Measurements from ENCODE around the gene FZD7. TPM values are rescaled to one million over a fixed set of nuclear protein-coding genes. Genes with fewer than 3 reads are reported as not detected.

FZD7 gene
- total and polyA plus RNA-seq, 11 donors: 1.7 to 42.0 (median 19.3) TPM

DNA sequence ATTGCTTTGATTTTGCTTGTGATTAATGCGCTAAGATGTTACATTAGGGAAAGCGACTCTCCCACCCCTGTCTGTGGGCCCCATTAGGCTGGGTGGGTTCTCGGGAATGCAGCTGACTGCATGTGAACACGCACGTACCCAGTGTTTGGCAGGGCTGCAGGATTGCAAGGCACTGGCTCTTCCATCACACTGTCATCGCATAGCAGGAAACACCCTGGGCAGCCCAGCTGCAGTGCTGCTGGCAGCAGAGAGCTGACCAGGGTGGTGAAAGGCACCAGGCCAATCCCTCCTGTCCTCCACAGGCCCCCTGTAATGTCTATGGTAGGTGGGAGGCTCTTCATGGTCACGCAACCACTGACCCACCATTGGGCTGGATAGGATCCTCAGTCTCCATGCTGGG is 34.4 kb upstream of the FZD7 start:
- 56 to 63% (median 58%) methylated on average over 7 of the region's 7 CpGs for WGBS, 4 donors
- Histone ChIP-seq H3K4me3 (no peak overlapping the region), H3K27me3 (no peaks in the 10 kb centered on the region), H3K9me3 (no peaks in the 10 kb centered on the region), H3K36me3 (no peaks in the 10 kb centered on the region), H3K27ac (no peak overlapping the region), H3K4me1 (peaks cover 0 to 11% (median 0%) of the 10 kb centered on the region in 12 donors)
- intact Hi-C loops (cut with DNase I): no loop called here
- peak; percentile 87 to 96 (median 94) for ATAC-seq
- TF ChIP-seq POLR2A (IDR thresholded peaks at IDR 0.05): no peak
- TF ChIP-seq, protein P1, sequence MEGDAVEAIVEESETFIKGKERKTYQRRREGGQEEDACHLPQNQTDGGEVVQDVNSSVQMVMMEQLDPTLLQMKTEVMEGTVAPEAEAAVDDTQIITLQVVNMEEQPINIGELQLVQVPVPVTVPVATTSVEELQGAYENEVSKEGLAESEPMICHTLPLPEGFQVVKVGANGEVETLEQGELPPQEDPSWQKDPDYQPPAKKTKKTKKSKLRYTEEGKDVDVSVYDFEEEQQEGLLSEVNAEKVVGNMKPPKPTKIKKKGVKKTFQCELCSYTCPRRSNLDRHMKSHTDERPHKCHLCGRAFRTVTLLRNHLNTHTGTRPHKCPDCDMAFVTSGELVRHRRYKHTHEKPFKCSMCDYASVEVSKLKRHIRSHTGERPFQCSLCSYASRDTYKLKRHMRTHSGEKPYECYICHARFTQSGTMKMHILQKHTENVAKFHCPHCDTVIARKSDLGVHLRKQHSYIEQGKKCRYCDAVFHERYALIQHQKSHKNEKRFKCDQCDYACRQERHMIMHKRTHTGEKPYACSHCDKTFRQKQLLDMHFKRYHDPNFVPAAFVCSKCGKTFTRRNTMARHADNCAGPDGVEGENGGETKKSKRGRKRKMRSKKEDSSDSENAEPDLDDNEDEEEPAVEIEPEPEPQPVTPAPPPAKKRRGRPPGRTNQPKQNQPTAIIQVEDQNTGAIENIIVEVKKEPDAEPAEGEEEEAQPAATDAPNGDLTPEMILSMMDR (IDR thresholded peaks at IDR 0.05): no peak
- peak in 4 of 5 donors; percentile 23 to 74 (median 52) for DNase-seq

DNA sequence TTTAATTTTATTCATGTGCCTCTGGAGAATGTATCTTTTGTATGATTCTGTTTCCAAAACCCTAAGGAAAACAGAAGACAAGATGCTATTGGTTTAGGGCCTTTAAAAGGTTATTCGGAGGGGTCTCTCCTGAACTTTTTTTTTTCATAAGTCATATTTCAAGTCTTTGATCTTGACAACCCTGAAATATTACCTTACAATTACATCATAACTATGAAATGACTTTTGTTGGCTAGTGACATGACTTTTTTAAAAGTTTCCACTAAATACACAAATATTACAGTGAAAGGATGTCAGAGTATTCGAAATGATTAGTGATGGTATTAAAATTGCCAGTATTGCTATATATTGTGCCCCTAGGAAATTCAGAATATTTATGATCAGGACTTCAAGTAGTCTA is 31.8 kb upstream of the FZD7 start:
- ATAC-seq: no peak
- DNase-seq: no peak
- H3K4me3 ChIP-seq: no peak overlapping the region
- TF ChIP-seq, protein P1 (IDR thresholded peaks at IDR 0.05): no peak
- no peak for TF ChIP-seq POLR2A (IDR thresholded peaks at IDR 0.05)
- no peaks in the 10 kb centered on the region for H3K9me3 ChIP-seq
- H3K27me3 ChIP-seq: no peaks in the 10 kb centered on the region
- no peaks in the 10 kb centered on the region for H3K36me3 ChIP-seq
- H3K4me1 ChIP-seq: peaks cover 0 to 11% (median 0%) of the 10 kb centered on the region in 12 donors
- no peak overlapping the region for H3K27ac ChIP-seq
- WGBS, 4 donors: 89 to 94% (median 92%) methylated on average over 2 of the region's 2 CpGs
- intact Hi-C loops (cut with DNase I): no loop called here

DNA sequence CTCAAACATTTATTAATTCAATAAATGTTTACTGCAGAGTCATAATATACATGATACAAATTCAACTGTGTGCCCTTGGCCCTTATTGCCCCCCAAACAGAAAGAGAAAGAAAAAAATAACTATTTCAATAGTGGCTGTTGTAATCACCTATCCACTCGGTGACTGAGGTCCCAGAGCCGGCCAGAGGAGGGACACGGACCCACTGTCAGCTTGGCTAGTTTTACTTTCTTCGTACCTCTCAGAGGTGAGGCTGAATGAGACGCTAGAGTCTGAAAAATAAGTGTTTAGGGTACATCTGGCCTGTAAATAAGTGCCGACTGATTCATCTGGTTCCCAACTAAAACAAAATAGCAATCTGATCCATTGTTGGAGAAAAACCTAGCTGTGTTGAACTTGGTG is 31.3 kb upstream of the FZD7 start:
- Histone ChIP-seq H3K27ac (no peak overlapping the region), H3K4me1 (peaks cover 0 to 11% (median 4%) of the 10 kb centered on the region in 12 donors), H3K36me3 (no peaks in the 10 kb centered on the region), H3K27me3 (no peaks in the 10 kb centered on the region), H3K9me3 (no peaks in the 10 kb centered on the region), H3K4me3 (no peak overlapping the region)
- ATAC-seq (no peak), DNase-seq (no peak)
- WGBS, 4 donors: 83 to 90% (median 87%) methylated on average over 6 of the region's 6 CpGs
- intact Hi-C loops (cut with DNase I): no loop called here
- TF ChIP-seq POLR2A (IDR thresholded peaks at IDR 0.05): no peak
- TF ChIP-seq, protein P1 (IDR thresholded peaks at IDR 0.05): no peak

DNA sequence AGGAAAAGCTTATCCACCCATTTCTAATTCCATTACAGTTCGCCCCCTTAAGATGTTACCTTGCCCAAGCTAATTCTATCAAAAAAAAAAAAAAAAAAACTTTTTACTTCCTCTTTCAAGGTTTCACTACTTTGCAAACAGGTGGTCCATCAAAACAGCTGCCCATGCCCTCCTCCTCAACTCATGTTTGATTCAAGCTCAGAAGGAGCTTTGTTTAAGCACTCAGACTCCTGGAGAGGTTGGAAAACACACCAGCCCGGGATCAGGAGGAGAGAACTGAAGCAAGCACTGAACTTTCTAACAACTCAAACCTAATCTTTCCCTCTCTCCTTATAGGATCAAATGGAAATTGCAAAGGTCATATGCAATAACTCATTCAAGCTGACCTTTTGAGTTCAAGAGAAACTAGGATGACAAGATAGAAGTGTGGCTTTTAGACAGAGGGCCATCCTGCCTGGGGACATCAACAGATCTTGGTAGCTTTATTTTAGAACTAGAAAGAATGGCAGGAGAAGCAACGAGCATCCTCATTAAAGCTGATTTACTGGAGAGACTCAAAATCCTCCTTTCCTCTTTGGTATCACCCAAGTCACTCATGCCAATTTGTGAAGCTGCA is 28.3 kb upstream of the FZD7 start:
- no peak overlapping the region for H3K27ac ChIP-seq
- no peak for TF ChIP-seq POLR2A (IDR thresholded peaks at IDR 0.05)
- TF ChIP-seq, protein P1 (IDR thresholded peaks at IDR 0.05): no peak
- no peak for ATAC-seq

More for the DNA sequence above, 28.3 kb upstream of the FZD7 start:
- intact Hi-C loops (cut with DNase I): no loop called here
- Histone ChIP-seq H3K4me3 (no peak overlapping the region), H3K9me3 (no peaks in the 10 kb centered on the region), H3K4me1 (peaks cover 0 to 30% (median 11%) of the 10 kb centered on the region in 12 donors), H3K27me3 (peaks cover 0 to 5% (median 0%) of the 10 kb centered on the region in 9 donors), H3K36me3 (no peaks in the 10 kb centered on the region)
- DNase-seq: no peak
- WGBS, 4 donors: 67 to 81% (median 81%) methylated on average over 3 of the region's 3 CpGs
